Fibroblast of villous mesenchyme (primary cell): Measurements from ENCODE around the gene SNX15. TPM values are rescaled to one million over a fixed set of nuclear protein-coding genes. Genes with fewer than 3 reads are reported as not detected.

Source experiments
- DNase-seq: peaks from one replicate; pipeline ENCODE4 v3.0.0-alpha.2; 2010; ENCODE audit warnings: low read depth
- H3K4me3 ChIP-seq: 2 replicates; pipeline ENCODE4 v1.5.1; 2011; ENCODE audit warnings: low read depth, mild to moderate bottlenecking, low read length
- CTCF ChIP-seq: IDR thresholded peaks from 2 replicates; pipeline ENCODE4 v1.5.1; 2012; ENCODE audit warnings: low read depth, mild to moderate bottlenecking, low read length; ENCODE audit not compliant: insufficient read depth
- total RNA-seq: library from RNA; depleted of rRNA; stranded (reverse); fragments of >200 nt; gene quantifications from 2 replicates; pipeline ENCODE4 v1.2.3, GENCODE V29; 2012

SNX15 gene
- total RNA-seq, 1 donor, result 12.5 TPM

GRCh38 chr11:65059959-65060824 lies 33.0 kb downstream of the SNX15 start:
- H3K4me3 ChIP-seq, result no peak overlapping the region
- no peak for DNase-seq
- TF ChIP-seq CTCF, result no peak

- no peak overlapping the region for H3K4me3 ChIP-seq
- peak; percentile 37 for DNase-seq
- TF ChIP-seq CTCF, result peak; percentile 36
Measured at GRCh38 chr11:65060913-65061408, 33.7 kb downstream of the SNX15 start.

- H3K4me3 ChIP-seq, result no peak overlapping the region
- TF ChIP-seq CTCF, result no peak
- DNase-seq, result no peak
Measured at GRCh38 chr11:65063532-65063931, 36.3 kb downstream of the SNX15 start.

GRCh38 chr11:65064847-65065240 lies 37.6 kb downstream of the SNX15 start:
- TF ChIP-seq CTCF, result no peak
- no peak for DNase-seq
- H3K4me3 ChIP-seq, result no peak overlapping the region

GRCh38 chr11:65065851-65066250 lies 38.6 kb downstream of the SNX15 start:
- TF ChIP-seq CTCF, result no peak
- no peak for DNase-seq
- H3K4me3 ChIP-seq, result no peak overlapping the region

GRCh38 chr11:65066315-65066714 lies 39.1 kb downstream of the SNX15 start:
- no peak overlapping the region for H3K4me3 ChIP-seq
- no peak for TF ChIP-seq CTCF
- DNase-seq, result no peak
